GM12878 (cell line): ENCODE results near the gene PRDX3. TPM values are rescaled to one million over a fixed set of nuclear protein-coding genes. Genes with fewer than 3 reads are reported as not detected.

ENCODE experiments used
- ATAC-seq: fragments of 200-7000 bp; cut with Tn5 transposase; 3 replicates; pipeline ENCODE4 v1.9.1; 2020; ENCODE audit warnings: mild to moderate bottlenecking, moderate library complexity
- BruUV-seq: library from RNA; stranded (reverse); fragments of 400-500 nt; replicated peaks from 2 replicates; lab custom pipeline; 2021; lab: Mats Ljungman, UMichigan
- CTCF ChIA-PET: fragments of 300-600 bp; sonication (Branson Sonifier 250); formaldehyde crosslinking; extraction: SDS; loops from one replicate; lab custom pipeline; 2021; ENCODE audit warnings: inconsistent platforms; lab: Yijun Ruan, JAX
- POLR2A ChIA-PET: fragments of 350-600 bp; formaldehyde crosslinking; extraction: SDS; loops from one replicate; lab custom pipeline; 2021; ENCODE audit warnings: inconsistent platforms; lab: Charles Lee
- RAD21 ChIA-PET: fragments of 300-600 bp; sonication (Branson Sonifier 250); formaldehyde crosslinking; loops from one replicate; lab custom pipeline; 2023; ENCODE audit warnings: antibody characterized with exemption; ENCODE audit not compliant: unreplicated experiment; lab: Charles Lee
- SMC1A ChIA-PET: fragments of 300-600 bp; sonication (Branson Sonifier 250); formaldehyde crosslinking; loops from one replicate; lab custom pipeline; 2023; ENCODE audit not compliant: unreplicated experiment, uncharacterized antibody; lab: Charles Lee
- DNase-seq: peaks from one replicate; pipeline ENCODE4 v3.0.0-alpha.2; 2011; ENCODE audit warnings: low read depth, low spot score
- FAIRE-seq: peaks from 3 replicates; lab custom pipeline; 2011; peaks lifted over from hg19 to GRCh38; lab: Jason Lieb, UNC
- H2AFZ ChIP-seq: 2 replicates; pipeline ENCODE4 v1.6.0; 2011; ENCODE audit warnings: low read depth, low read length, control low read depth; ENCODE audit not compliant: control insufficient read depth
- H3K27ac ChIP-seq: 2 replicates; pipeline ENCODE4 v1.5.1; 2011; ENCODE audit warnings: control low read depth; ENCODE audit not compliant: control insufficient read depth, insufficient read depth
- H3K27me3 ChIP-seq, 2 experiments: replicated peaks in 1 of 2; 2 replicates each; pipeline versions ENCODE4 v1.6.0 to v1.6.1; 2011; ENCODE audit warnings: low read length in 1 of 2; ENCODE audit not compliant: control insufficient read depth in 2 of 2, insufficient read depth in 2 of 2
- H3K36me3 ChIP-seq, 2 experiments: 2 replicates each; pipeline ENCODE4 v1.5.1; 2011; ENCODE audit warnings: low read length in 1 of 2; ENCODE audit not compliant: control insufficient read depth in 2 of 2, insufficient read depth in 2 of 2
- H3K4me1 ChIP-seq: 2 replicates; pipeline ENCODE4 v1.6.1; 2011; ENCODE audit warnings: mild to moderate bottlenecking, low read length, moderate library complexity, mixed read lengths; ENCODE audit not compliant: control insufficient read depth, insufficient read depth
- H3K4me2 ChIP-seq: 2 replicates; pipeline ENCODE4 v1.6.0; 2011; ENCODE audit warnings: control low read depth; ENCODE audit not compliant: control insufficient read depth, insufficient read depth
- H3K4me3 ChIP-seq: fragments of 200-600 bp; sonication (generic); 2 replicates; pipeline ENCODE4 v1.5.1; 2016
- H3K79me2 ChIP-seq: 2 replicates; pipeline ENCODE4 v1.6.0; 2011; ENCODE audit warnings: low read length; ENCODE audit not compliant: control insufficient read depth, insufficient read depth
- H3K9ac ChIP-seq: 2 replicates; pipeline ENCODE4 v1.8.0; 2011; ENCODE audit warnings: low read length, control low read depth, mixed read lengths; ENCODE audit not compliant: control insufficient read depth, insufficient read depth
- H3K9me3 ChIP-seq: replicated peaks from 3 replicates; pipeline ENCODE4 v1.5.1; 2011; ENCODE audit warnings: mild to moderate bottlenecking, low read length; ENCODE audit not compliant: control insufficient read depth, insufficient read depth
- H4K20me1 ChIP-seq: 2 replicates; pipeline ENCODE4 v1.6.0; 2011; ENCODE audit not compliant: control insufficient read depth, insufficient read depth
- KDM1A ChIP-seq: fragments of 200-600 bp; sonication (generic); IDR thresholded peaks from 2 replicates; pipeline ENCODE4 v1.6.1; 2016; ENCODE audit warnings: borderline replicate concordance
- RAD21 ChIP-seq: IDR thresholded peaks from 2 replicates; pipeline ENCODE4 v1.6.1; 2011; ENCODE audit warnings: mild to moderate bottlenecking, low read depth, low read length, moderate library complexity; ENCODE audit not compliant: insufficient read depth
- SMC3 ChIP-seq: IDR thresholded peaks from 2 replicates; pipeline ENCODE4 v1.6.1; 2011; ENCODE audit warnings: low read length, improper control_type of control experiment, borderline replicate concordance
- ZNF622 ChIP-seq: fragments of 450-650 bp; IDR thresholded peaks from 2 replicates; pipeline ENCODE4 v1.6.1; 2017; ENCODE audit warnings: mild to moderate bottlenecking, inconsistent platforms
- WGBS: methylation state at CpG from one replicate; pipeline ENCODE4 v1.1.6; 2016; ENCODE audit warnings: low lambda C conversion rate; ENCODE audit not compliant: insufficient replicate concordance, insufficient coverage; ENCODE audit errors: missing lambda C conversion rate; 5-methylcytosine and 5-hydroxymethylcytosine counted together
- in situ Hi-C: fragments of 300-500 bp; cut with MboI; formaldehyde crosslinking; loops from 9 replicates; pipeline ENCODE4 v1.14.3; 2018; ENCODE audit warnings: mixed read lengths
- intact Hi-C: fragments of 100-400 bp; cut with micrococcal nuclease; formaldehyde crosslinking; loops from one replicate; pipeline ENCODE4 v1.14.2; 2022; ENCODE audit not compliant: unreplicated experiment
- polyA plus RNA-seq, 11 experiments: library from polyadenylated mRNA; depleted of rRNA in 4 of 11; unstranded in 6 of 11; stranded (reverse) in 5 of 11; fragments of >200 nt; fragmentation: Nextera tagmentation in 4 of 11; fragmentation: Illumina TruSeq in 1 of 11; extraction: Ambion mirVana in 4 of 11; extraction: Trizol in 1 of 11; gene quantifications; 1 replicate in 1 of 11; 2 replicates in 10 of 11; pipeline versions ENCODE4 v1.2.1 to v1.2.3, GENCODE V29; 2011 to 2016; ENCODE audit warnings: inconsistent platforms in 2 of 11, missing spikeins in 2 of 11, low read depth in 1 of 11
- total RNA-seq, 4 experiments: library from RNA; depleted of rRNA in 3 of 4; stranded (reverse); fragments of >200 nt in 3 of 4; fragmentation: Illumina TruSeq in 1 of 4; extraction: Trizol in 1 of 4; gene quantifications; 2 replicates each; pipeline versions ENCODE4 v1.2.1 to v1.2.3, GENCODE V29; 2013 to 2021
- TF ChIP-seq, protein P1 (sequence below), 3 experiments: IDR thresholded peaks in 2 of 3; conservative IDR thresholded peaks in 1 of 3; 2 replicates each; pipeline ENCODE4 v1.5.1; 2011; ENCODE audit warnings: low read depth in 3 of 3, low read length in 3 of 3, mild to moderate bottlenecking in 3 of 3, control low read depth in 2 of 3, moderate library complexity in 2 of 3, inconsistent platforms in 1 of 3, mixed read lengths in 1 of 3; ENCODE audit not compliant: control insufficient read depth in 2 of 3, insufficient read depth in 1 of 3; ENCODE audit errors: extremely low read depth in 1 of 3
- TF ChIP-seq, protein P2 (sequence below): IDR thresholded peaks from 2 replicates; pipeline ENCODE4 v1.6.1; 2012; ENCODE audit warnings: low read depth, low read length, improper control_type of control experiment

Gene PRDX3
- total and polyA plus RNA-seq, 10 of the 15 experiments (the other 5 are each of a cell fraction or from before 2014, with no cell fraction given), result 195 to 1,431 (median 398) TPM

DNA sequence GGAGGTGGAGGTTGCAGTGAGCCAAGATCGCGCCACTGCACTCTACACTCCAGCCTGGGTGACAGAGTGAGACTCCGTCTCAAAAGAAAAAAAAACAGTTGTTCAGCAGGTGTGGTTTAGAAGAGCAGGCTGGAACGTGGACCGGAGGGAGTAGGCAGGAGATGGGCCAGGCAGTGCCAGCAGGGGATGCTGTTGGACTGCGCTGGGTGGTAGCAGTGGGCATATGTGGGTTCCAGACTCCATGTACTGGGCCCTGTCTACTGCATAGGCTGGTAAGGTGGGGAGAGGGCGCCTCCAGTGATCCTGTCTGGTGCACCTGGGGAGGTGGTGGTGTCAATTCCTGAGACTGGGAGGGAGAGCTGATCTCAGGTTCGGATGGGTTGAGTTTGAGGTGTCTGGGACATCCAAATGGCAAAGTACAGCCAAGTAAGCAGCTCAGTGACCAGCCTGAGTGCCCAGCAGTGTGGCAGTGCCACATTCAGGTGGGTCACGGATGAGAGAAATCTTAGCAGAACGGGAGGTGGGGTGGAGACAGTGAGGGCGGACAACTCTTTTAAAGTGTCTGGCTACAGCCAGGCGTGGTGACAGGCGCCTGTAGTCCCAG is 39.0 kb downstream of the PRDX3 start:
- FAIRE-seq (no peak), ATAC-seq (peak; percentile 93), DNase-seq (no peak)
- Histone ChIP-seq H4K20me1 (no peaks in the 10 kb centered on the region), H3K9ac (no peak overlapping the region), H3K27ac (no peak overlapping the region), H3K9me3 (no peaks in the 10 kb centered on the region), H3K79me2 (no peaks in the 10 kb centered on the region), H3K4me2 (no peak overlapping the region), H2AFZ (no peak overlapping the region), H3K4me3 (no peak overlapping the region), H3K27me3 (no peaks in the 10 kb centered on the region), H3K4me1 (no peaks in the 10 kb centered on the region), H3K36me3 (peaks cover 5 to 8% of the 10 kb centered on the region in 2 experiments; a peak in 3 of 4 replicates)
- in situ Hi-C loops (no loop called here), intact Hi-C loops (no loop called here)
- ChIA-PET CTCF (interaction anchor here (1.0 to 2.2 kb wide), 3 partner anchors 13 to 306 kb away, joined by 3 to 16 read pairs (median 3); no protein-coding TSS in a partner anchor), POLR2A (no interaction called here), RAD21 (interaction anchor here (0.7 kb wide), 1 partner anchor 350 kb away, joined by 3 read pairs; no protein-coding TSS in a partner anchor), SMC1A (interaction anchor here (0.9 to 1.3 kb wide), 2 partner anchors 58 to 350 kb away, joined by 3 to 4 read pairs; no protein-coding TSS in a partner anchor)
- TF ChIP-seq RAD21, result peak; percentile 64
- TF ChIP-seq ZNF622, result no peak
- TF ChIP-seq KDM1A, result no peak
- TF ChIP-seq, protein P1, sequence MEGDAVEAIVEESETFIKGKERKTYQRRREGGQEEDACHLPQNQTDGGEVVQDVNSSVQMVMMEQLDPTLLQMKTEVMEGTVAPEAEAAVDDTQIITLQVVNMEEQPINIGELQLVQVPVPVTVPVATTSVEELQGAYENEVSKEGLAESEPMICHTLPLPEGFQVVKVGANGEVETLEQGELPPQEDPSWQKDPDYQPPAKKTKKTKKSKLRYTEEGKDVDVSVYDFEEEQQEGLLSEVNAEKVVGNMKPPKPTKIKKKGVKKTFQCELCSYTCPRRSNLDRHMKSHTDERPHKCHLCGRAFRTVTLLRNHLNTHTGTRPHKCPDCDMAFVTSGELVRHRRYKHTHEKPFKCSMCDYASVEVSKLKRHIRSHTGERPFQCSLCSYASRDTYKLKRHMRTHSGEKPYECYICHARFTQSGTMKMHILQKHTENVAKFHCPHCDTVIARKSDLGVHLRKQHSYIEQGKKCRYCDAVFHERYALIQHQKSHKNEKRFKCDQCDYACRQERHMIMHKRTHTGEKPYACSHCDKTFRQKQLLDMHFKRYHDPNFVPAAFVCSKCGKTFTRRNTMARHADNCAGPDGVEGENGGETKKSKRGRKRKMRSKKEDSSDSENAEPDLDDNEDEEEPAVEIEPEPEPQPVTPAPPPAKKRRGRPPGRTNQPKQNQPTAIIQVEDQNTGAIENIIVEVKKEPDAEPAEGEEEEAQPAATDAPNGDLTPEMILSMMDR (IDR thresholded peaks at IDR 0.05 in 2 of 3, conservative IDR thresholded peaks at IDR 0.05 in 1 of 3; ENCODE audit: control insufficient read depth in 2 of 3, extremely low read depth in 1 of 3, insufficient read depth in 1 of 3, low read depth in 3 of 3, low read length in 3 of 3), result peak; percentile 60 to 79 (median 67)
- peak; percentile 57; the same call in 1 of the 2 replicates for TF ChIP-seq SMC3
- TF ChIP-seq, protein P2, sequence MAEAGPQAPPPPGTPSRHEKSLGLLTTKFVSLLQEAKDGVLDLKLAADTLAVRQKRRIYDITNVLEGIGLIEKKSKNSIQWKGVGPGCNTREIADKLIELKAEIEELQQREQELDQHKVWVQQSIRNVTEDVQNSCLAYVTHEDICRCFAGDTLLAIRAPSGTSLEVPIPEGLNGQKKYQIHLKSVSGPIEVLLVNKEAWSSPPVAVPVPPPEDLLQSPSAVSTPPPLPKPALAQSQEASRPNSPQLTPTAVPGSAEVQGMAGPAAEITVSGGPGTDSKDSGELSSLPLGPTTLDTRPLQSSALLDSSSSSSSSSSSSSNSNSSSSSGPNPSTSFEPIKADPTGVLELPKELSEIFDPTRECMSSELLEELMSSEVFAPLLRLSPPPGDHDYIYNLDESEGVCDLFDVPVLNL, result no peak
- BruUV-seq, result no TSS peak
- 65% methylated on average over 12 of the region's 13 CpGs for WGBS
